OCI-LY3 (cell line): ENCODE results near the gene SETSIP.

ENCODE experiments used
- CTCF ChIP-seq: fragments of 200-600, 300-600 bp; sonication (generic); IDR thresholded peaks from 2 replicates; pipeline ENCODE4 v1.5.1; 2014; ENCODE audit warnings: antibody characterized with exemption, low read length, low read depth
- EZH2phosphoT487 ChIP-seq: fragments of 200-600 bp; shearing (Covaris generic); IDR thresholded peaks from 2 replicates; pipeline ENCODE4 v1.6.1; 2018; ENCODE audit warnings: antibody characterized with exemption, mixed run types, low read depth

GRCh38 chr1:92080128-92080985 is 5.1 kb upstream of the SETSIP start, which contains the start of gene BTBD8:
- TF ChIP-seq CTCF (no peak), EZH2phosphoT487 (no peak)
